Effector CD4-positive, alpha-beta T cell (primary cell): ENCODE results near the gene ANO8.
"Not testable (repeated sequence)": the region's sequence is repeated elsewhere in the genome, so short reads cannot be mapped to it uniquely, and the experiment has no call there.

Experiments
- DNase-seq: peaks from one replicate; pipeline ENCODE4 v3.0.0-alpha.2; 2020

Gene ANO8

DNA sequence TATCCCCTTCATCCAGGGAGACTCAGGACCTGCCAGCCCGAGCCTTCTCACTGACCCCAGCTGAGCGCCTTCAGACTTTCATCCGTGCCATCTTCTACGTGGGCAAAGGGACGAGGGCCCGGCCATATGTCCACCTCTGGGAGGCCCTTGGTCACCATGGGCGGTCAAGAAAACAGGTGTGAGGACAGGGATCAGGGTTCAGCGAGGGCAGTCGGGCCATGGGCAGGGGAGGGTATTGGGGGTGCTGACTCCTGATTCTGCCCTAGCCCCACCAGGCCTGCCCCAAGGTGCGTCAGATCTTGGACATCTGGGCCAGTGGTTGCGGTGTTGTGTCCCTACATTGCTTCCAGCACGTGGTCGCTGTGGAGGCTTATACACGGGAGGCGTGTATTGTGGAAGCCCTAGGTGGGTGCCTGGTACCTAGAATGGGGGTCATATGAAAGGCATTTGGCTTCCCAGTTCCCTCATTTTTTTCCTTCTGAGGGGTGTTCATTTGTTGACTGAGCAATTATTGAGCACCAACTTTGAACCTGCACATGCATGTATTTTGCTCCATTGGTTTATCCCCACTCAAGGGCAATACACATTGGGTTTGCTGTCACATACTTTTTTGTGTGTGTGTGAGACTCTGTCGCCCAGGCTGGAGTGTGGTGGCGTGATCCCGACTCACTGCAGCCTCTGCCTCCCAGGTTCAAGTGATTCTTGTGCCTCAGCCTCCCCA, 49.1 kb downstream of the ANO8 start:
- no peak for DNase-seq

GRCh38 chr19:17283504-17283996, 51.1 kb downstream of the ANO8 start:
- DNase-seq: no peak

- peak; percentile 69 for DNase-seq
Observed at GRCh38 chr19:17282488-17283125, 52.0 kb downstream of the ANO8 start.

DNA sequence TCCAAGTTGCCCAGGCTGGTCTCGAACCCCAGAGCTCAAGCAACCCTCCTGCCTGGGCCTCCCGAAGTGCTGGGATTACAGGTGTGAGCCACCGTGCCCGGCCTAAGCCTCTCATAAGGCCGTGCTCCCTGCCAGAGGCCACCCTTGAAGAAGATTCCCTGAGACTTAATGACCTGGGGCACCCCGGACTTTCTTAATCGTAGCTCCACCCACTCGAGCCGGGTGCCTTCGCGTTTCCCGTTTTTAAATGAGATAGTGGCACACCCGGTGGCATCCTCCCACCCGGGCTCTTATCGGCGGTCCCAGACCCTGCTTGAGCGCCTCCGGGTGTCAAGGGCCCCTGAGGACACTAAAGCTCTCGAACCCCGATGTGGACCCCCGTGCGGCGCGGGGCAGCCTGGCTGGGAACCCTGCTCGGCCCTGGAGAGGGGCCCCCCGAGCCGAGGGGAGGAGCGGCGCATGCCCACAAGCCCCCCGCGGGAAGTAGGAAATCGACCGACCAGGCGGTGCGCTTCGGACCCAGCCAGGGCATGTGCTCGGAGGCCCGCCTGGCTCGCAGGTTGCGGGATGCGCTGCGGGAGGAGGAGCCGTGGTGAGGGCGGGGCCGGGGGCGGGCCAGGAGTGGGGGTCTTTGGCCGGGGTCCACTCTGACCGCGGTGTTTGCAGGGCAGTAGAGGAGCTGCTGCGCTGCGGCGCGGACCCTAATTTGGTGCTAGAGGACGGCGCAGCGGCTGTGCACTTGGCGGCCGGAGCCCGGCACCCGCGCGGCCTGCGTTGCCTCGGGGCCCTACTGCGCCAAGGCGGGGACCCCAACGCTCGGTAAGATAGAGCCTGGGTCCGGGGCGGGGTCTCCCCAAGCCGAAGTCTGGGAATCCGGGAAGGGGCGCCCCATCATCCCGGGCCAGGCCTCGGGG, 53.0 kb downstream of the ANO8 start, which contains the start of gene ANKLE1:
Gene ANKLE1 (plus strand): TSS at position 511 of the 914 bp plus-strand sequence. CDS start 20 bp downstream, at position 531.
- DNase-seq: no peak

- DNase-seq: no peak
Observed at GRCh38 chr19:17279436-17279835, 55.2 kb downstream of the ANO8 start.

GRCh38 chr19:17275441-17276175, 59.0 kb downstream of the ANO8 start:
- no peak for DNase-seq

- not testable (repeated sequence) for DNase-seq
Observed at GRCh38 chr19:17274892-17275291, 59.8 kb downstream of the ANO8 start.
